IMR-90 (cell line): ENCODE results near the gene EHF.

Source experiments
- POLR2A ChIP-seq: IDR thresholded peaks from 2 replicates; pipeline ENCODE4 v1.6.1; 2012; ENCODE audit warnings: mild to moderate bottlenecking, low read depth, low read length
- RAD21 ChIP-seq: IDR thresholded peaks from 2 replicates; pipeline ENCODE4 v1.6.1; 2012; ENCODE audit warnings: low read length, improper control_type of control experiment
- TF ChIP-seq, protein P1 (sequence below): conservative IDR thresholded peaks from 2 replicates; pipeline ENCODE4 v1.5.1; 2012; ENCODE audit warnings: mild to moderate bottlenecking, low read depth, low read length, improper control_type of control experiment

DNA sequence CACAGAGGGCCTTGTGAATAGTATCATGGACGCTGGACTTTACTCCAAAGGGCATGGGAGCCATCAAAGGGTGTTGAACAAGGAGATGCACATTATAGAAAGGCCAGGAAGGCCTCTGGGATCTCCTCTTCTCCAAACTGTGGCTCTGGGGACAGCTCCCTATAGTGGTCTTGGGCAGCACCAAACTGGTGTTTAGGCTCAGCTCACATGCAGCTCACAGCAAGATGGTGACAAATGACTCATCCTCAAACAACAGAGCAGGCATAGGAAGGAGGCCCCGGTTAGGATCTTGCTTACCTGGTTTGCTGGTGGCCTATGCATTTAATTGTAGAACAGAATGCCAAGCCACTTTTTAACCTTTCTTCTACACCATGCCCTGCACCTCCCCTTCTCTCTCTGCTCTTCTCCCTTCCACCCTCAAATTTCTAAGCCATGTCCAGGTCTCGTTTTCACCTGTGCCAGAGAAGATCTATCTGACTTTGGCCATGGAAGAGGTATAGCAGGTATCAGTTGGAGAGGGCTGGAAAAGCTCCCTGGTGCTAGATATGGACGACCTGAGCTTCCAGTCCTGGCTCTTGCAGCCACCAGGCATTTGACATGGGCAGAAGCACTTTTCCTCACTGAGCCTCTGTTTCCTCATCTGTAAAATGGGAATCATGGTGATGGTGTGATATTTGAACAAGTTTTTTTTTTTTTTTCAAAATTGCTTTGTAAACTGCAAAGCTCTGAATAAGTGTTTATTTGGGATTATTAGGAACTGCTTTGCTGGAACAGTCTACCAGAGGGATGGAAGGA lies 14.4 kb upstream of the EHF start:
- no peak for TF ChIP-seq RAD21
- TF ChIP-seq POLR2A, result no peak
- TF ChIP-seq, protein P1, sequence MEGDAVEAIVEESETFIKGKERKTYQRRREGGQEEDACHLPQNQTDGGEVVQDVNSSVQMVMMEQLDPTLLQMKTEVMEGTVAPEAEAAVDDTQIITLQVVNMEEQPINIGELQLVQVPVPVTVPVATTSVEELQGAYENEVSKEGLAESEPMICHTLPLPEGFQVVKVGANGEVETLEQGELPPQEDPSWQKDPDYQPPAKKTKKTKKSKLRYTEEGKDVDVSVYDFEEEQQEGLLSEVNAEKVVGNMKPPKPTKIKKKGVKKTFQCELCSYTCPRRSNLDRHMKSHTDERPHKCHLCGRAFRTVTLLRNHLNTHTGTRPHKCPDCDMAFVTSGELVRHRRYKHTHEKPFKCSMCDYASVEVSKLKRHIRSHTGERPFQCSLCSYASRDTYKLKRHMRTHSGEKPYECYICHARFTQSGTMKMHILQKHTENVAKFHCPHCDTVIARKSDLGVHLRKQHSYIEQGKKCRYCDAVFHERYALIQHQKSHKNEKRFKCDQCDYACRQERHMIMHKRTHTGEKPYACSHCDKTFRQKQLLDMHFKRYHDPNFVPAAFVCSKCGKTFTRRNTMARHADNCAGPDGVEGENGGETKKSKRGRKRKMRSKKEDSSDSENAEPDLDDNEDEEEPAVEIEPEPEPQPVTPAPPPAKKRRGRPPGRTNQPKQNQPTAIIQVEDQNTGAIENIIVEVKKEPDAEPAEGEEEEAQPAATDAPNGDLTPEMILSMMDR, result no peak
